Measurements from ENCODE around the gene PPP1R17. TPM values are rescaled to one million over a fixed set of nuclear protein-coding genes. Genes with fewer than 3 reads are reported as not detected.

PPP1R17 gene
- total and polyA plus RNA-seq, 4 experiments from 2014 or later, result not detected

DNA sequence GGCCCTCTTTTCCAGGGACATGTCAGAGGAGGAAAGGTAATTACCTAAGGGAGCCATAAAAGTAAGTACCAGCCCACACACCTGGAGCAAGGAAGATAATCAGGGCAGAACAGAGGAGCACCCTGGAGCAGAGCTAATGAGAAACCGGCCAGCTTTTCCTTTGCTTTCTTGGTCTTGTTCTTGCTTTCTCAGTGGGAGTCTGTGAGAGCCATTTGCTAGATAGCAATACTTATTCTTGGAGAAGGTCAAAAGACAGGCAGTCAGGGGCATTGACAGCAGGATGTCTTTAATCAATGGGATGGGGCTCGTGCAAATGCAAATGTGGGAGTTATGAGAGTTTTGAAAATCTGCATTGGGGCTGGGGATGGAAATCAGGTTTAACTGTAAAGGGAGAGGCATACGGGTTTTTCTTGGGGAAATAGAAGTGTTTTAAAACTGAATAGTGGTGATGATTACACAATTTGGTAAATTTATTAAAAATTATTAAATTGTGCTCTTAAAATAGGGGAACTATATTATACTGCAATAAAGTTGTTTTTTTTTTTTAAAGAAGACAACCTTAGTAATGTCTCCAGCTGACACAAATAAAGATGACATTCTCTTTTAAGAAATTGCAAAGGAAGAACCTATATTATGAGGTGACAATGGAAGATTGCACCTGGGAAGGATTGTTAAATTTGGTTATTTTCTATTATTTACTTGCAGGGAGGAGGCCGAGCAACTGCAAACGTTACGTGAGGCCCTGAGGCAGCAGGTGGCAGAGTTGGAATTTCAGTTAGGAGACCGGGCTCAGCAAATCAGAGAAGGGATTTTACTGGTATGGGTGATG is 35.6 kb upstream of the PPP1R17 start:
- H3K27me3 Mint-ChIP-seq, result no peaks in the 10 kb centered on the region
- H3K4me1 Mint-ChIP-seq, result no peaks in the 10 kb centered on the region
- Histone ChIP-seq H3K36me3 (ENCODE audit: insufficient read depth, low read length) (no peaks in the 10 kb centered on the region), H3K4me3 (ENCODE audit: low read length in 2 of 2) (no peak overlapping the region), H3K27ac (ENCODE audit: low read depth, low read length) (no peak overlapping the region), H3K9me3 (ENCODE audit: control insufficient read depth in 1 of 2, low read length in 2 of 2) (no peaks in the 10 kb centered on the region), H3K27me3 (ENCODE audit: insufficient read depth, low read length) (no peaks in the 10 kb centered on the region), H3K4me1 (ENCODE audit: insufficient read depth, low read length) (no peaks in the 10 kb centered on the region)
- DNase-seq, result no peak
- no peaks in the 10 kb centered on the region for H3K36me3 Mint-ChIP-seq
- intact Hi-C loops (cut with micrococcal nuclease), result no loop called here
- no peak overlapping the region for H3K27ac Mint-ChIP-seq
- no peak overlapping the region for H3K4me3 Mint-ChIP-seq
- POLR2A ChIA-PET (ENCODE audit: partially characterized antibody), result no interaction called here
- H3K9me3 Mint-ChIP-seq, result peaks cover 0 to 8% (median 2%) of the 10 kb centered on the region in 8 donors
- CTCF ChIA-PET (ENCODE audit: partially characterized antibody), result no interaction called here

- H3K36me3 ChIP-seq (ENCODE audit: insufficient read depth, low read length), result no peaks in the 10 kb centered on the region
- Mint-ChIP-seq H3K36me3 (no peaks in the 10 kb centered on the region), H3K9me3 (peaks cover 0 to 8% (median 2%) of the 10 kb centered on the region in 8 donors), H3K4me1 (no peaks in the 10 kb centered on the region), H3K27me3 (no peaks in the 10 kb centered on the region), H3K27ac (no peak overlapping the region), H3K4me3 (no peak overlapping the region)
- no peaks in the 10 kb centered on the region for H3K27me3 ChIP-seq (ENCODE audit: insufficient read depth, low read length)
- POLR2A ChIA-PET (ENCODE audit: partially characterized antibody), result no interaction called here
- no peaks in the 10 kb centered on the region for H3K9me3 ChIP-seq (ENCODE audit: control insufficient read depth in 1 of 2, low read length in 2 of 2)
- no peak overlapping the region for H3K27ac ChIP-seq (ENCODE audit: low read depth, low read length)
- H3K4me1 ChIP-seq (ENCODE audit: insufficient read depth, low read length), result no peaks in the 10 kb centered on the region
- intact Hi-C loops (cut with micrococcal nuclease), result no loop called here
- no peak for DNase-seq
- H3K4me3 ChIP-seq (ENCODE audit: low read length in 2 of 2), result no peak overlapping the region
- CTCF ChIA-PET (ENCODE audit: partially characterized antibody), result interaction anchor here (1.7 kb wide), 1 partner anchor 21 kb away, joined by 4 read pairs; no protein-coding TSS in a partner anchor
These were observed 35.0 kb upstream of the PPP1R17 start for GRCh38 chr7:31652063-31652326.

GRCh38 chr7:31663072-31663471 is 23.9 kb upstream of the PPP1R17 start:
- Mint-ChIP-seq H3K27me3 (no peaks in the 10 kb centered on the region), H3K4me3 (no peak overlapping the region), H3K36me3 (no peaks in the 10 kb centered on the region), H3K4me1 (no peaks in the 10 kb centered on the region), H3K27ac (no peak overlapping the region), H3K9me3 (peaks cover 0 to 9% (median 0%) of the 10 kb centered on the region in 8 donors)
- ChIA-PET CTCF (ENCODE audit: partially characterized antibody) (no interaction called here), POLR2A (ENCODE audit: partially characterized antibody) (no interaction called here)
- Histone ChIP-seq H3K27ac (ENCODE audit: low read depth, low read length) (no peak overlapping the region), H3K36me3 (ENCODE audit: insufficient read depth, low read length) (no peaks in the 10 kb centered on the region), H3K9me3 (ENCODE audit: control insufficient read depth in 1 of 2, low read length in 2 of 2) (no peaks in the 10 kb centered on the region), H3K4me3 (ENCODE audit: low read length in 2 of 2) (no peak overlapping the region), H3K4me1 (ENCODE audit: insufficient read depth, low read length) (no peaks in the 10 kb centered on the region), H3K27me3 (ENCODE audit: insufficient read depth, low read length) (no peaks in the 10 kb centered on the region)
- DNase-seq, result no peak
- intact Hi-C loops (cut with micrococcal nuclease), result no loop called here

GRCh38 chr7:31664890-31665289 is 22.1 kb upstream of the PPP1R17 start:
- ChIA-PET POLR2A (ENCODE audit: partially characterized antibody) (no interaction called here), CTCF (ENCODE audit: partially characterized antibody) (no interaction called here)
- intact Hi-C loops (cut with micrococcal nuclease), result no loop called here
- Mint-ChIP-seq H3K36me3 (no peaks in the 10 kb centered on the region), H3K27me3 (no peaks in the 10 kb centered on the region), H3K27ac (no peak overlapping the region), H3K4me1 (no peaks in the 10 kb centered on the region), H3K9me3 (peaks cover 0 to 9% (median 2%) of the 10 kb centered on the region in 8 donors), H3K4me3 (no peak overlapping the region)
- no peaks in the 10 kb centered on the region for H3K36me3 ChIP-seq (ENCODE audit: insufficient read depth, low read length)
- no peak overlapping the region for H3K4me3 ChIP-seq (ENCODE audit: low read length in 2 of 2)
- no peak for DNase-seq
- H3K27me3 ChIP-seq (ENCODE audit: insufficient read depth, low read length), result no peaks in the 10 kb centered on the region
- no peak overlapping the region for H3K27ac ChIP-seq (ENCODE audit: low read depth, low read length)
- H3K9me3 ChIP-seq (ENCODE audit: control insufficient read depth in 1 of 2, low read length in 2 of 2), result no peaks in the 10 kb centered on the region
- no peaks in the 10 kb centered on the region for H3K4me1 ChIP-seq (ENCODE audit: insufficient read depth, low read length)

DNA sequence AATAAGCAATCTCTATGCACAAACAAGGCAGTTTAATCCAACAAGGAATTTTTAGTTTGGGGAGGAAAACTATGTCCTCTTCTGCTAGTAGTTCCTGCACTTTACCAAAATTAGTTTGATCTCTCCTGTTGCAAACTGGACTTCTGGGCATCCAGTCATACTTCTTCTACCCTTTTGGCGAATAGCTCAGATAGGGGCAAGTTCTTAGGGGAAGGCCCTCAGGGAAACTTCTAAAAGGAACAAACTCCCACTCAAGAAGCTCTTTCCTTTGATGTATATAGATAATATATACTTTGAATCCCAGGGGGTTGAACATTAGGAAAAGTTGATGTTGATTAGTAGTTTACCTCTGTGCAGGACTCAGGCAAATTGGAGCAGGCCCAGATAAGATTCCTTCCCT is 21.5 kb upstream of the PPP1R17 start:
- Mint-ChIP-seq H3K4me3 (no peak overlapping the region), H3K27me3 (no peaks in the 10 kb centered on the region), H3K9me3 (peaks cover 0 to 9% (median 2%) of the 10 kb centered on the region in 8 donors), H3K27ac (no peak overlapping the region), H3K4me1 (no peaks in the 10 kb centered on the region), H3K36me3 (no peaks in the 10 kb centered on the region)
- CTCF ChIA-PET (ENCODE audit: partially characterized antibody), result no interaction called here
- Histone ChIP-seq H3K4me3 (ENCODE audit: low read length in 2 of 2) (no peak overlapping the region), H3K9me3 (ENCODE audit: control insufficient read depth in 1 of 2, low read length in 2 of 2) (no peaks in the 10 kb centered on the region), H3K4me1 (ENCODE audit: insufficient read depth, low read length) (no peaks in the 10 kb centered on the region), H3K27ac (ENCODE audit: low read depth, low read length) (no peak overlapping the region), H3K27me3 (ENCODE audit: insufficient read depth, low read length) (no peaks in the 10 kb centered on the region), H3K36me3 (ENCODE audit: insufficient read depth, low read length) (no peaks in the 10 kb centered on the region)
- POLR2A ChIA-PET (ENCODE audit: partially characterized antibody), result no interaction called here
- intact Hi-C loops (cut with micrococcal nuclease), result no loop called here
- DNase-seq, result no peak

GRCh38 chr7:31669461-31669860 is 17.6 kb upstream of the PPP1R17 start:
- Histone ChIP-seq H3K27me3 (ENCODE audit: insufficient read depth, low read length) (no peaks in the 10 kb centered on the region), H3K36me3 (ENCODE audit: insufficient read depth, low read length) (no peaks in the 10 kb centered on the region), H3K9me3 (ENCODE audit: control insufficient read depth in 1 of 2, low read length in 2 of 2) (no peaks in the 10 kb centered on the region), H3K4me3 (ENCODE audit: low read length in 2 of 2) (no peak overlapping the region), H3K27ac (ENCODE audit: low read depth, low read length) (no peak overlapping the region), H3K4me1 (ENCODE audit: insufficient read depth, low read length) (no peaks in the 10 kb centered on the region)
- Mint-ChIP-seq H3K36me3 (no peaks in the 10 kb centered on the region), H3K4me1 (no peaks in the 10 kb centered on the region), H3K27ac (no peak overlapping the region), H3K9me3 (peaks cover 0 to 7% (median under 1%) of the 10 kb centered on the region in 8 donors), H3K27me3 (no peaks in the 10 kb centered on the region), H3K4me3 (no peak overlapping the region)
- DNase-seq, result no peak
- intact Hi-C loops (cut with micrococcal nuclease), result no loop called here
- ChIA-PET CTCF (ENCODE audit: partially characterized antibody) (no interaction called here), POLR2A (ENCODE audit: partially characterized antibody) (no interaction called here)

DNA sequence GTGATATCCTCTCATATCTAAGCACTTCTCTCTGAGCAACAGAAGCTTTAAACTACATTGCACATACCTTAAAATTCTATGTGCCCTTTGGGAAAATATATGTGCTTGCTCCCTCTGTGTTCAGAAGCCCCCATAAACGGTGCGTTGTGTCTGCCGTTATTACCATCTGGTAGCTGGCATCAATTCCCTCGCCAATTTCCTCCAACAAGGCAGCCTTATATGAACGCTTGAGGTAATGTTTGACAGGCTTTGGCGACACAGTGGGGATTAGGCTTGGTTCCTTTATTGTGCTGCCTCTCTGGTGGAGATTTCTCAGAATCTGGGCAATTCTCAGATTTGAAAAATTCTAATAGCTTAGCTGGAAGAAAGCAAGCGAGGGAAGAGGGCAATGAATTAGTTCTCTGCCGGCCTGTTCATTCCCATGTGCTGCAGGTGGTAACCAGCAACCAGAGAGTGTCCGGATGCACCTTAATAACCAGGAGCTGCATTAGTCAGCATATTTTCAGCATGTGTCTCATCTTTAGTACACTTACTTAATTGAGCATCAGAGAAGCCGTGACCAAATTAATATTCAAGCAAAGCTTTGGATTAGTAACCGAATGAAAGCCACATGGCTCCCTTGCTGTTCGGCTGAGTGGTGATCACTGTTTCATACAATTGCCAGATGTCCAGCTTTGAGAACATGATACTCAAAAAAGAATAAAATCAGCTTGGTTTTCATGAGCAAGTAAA is 7.3 kb upstream of the PPP1R17 start:
- Mint-ChIP-seq H3K27me3 (no peaks in the 10 kb centered on the region), H3K36me3 (no peaks in the 10 kb centered on the region), H3K4me3 (no peak overlapping the region), H3K27ac (no peak overlapping the region), H3K9me3 (peaks cover 0 to 9% (median 1%) of the 10 kb centered on the region in 8 donors), H3K4me1 (no peaks in the 10 kb centered on the region)
- Histone ChIP-seq H3K36me3 (ENCODE audit: insufficient read depth, low read length) (no peaks in the 10 kb centered on the region), H3K4me3 (ENCODE audit: low read length in 2 of 2) (no peak overlapping the region), H3K9me3 (ENCODE audit: control insufficient read depth in 1 of 2, low read length in 2 of 2) (no peaks in the 10 kb centered on the region), H3K4me1 (ENCODE audit: insufficient read depth, low read length) (no peaks in the 10 kb centered on the region), H3K27ac (ENCODE audit: low read depth, low read length) (no peak overlapping the region), H3K27me3 (ENCODE audit: insufficient read depth, low read length) (no peaks in the 10 kb centered on the region)
- ChIA-PET POLR2A (ENCODE audit: partially characterized antibody) (no interaction called here), CTCF (ENCODE audit: partially characterized antibody) (no interaction called here)
- intact Hi-C loops (cut with micrococcal nuclease), result no loop called here
- DNase-seq, result no peak

Measured in CD4-positive, alpha-beta memory T cell (primary cell).